Measurements from ENCODE around the gene HSPA6. TPM values are rescaled to one million over a fixed set of nuclear protein-coding genes. Genes with fewer than 3 reads are reported as not detected.
"Not testable (repeated sequence)": the region's sequence is repeated elsewhere in the genome, so short reads cannot be mapped to it uniquely, and the experiment has no call there.

Gene HSPA6
- total RNA-seq, 3 donors from 2014 or later (not counting 1 experiment from before 2014, with no cell fraction given): 5.8 to 6.5 (median 6.0) TPM

DNA sequence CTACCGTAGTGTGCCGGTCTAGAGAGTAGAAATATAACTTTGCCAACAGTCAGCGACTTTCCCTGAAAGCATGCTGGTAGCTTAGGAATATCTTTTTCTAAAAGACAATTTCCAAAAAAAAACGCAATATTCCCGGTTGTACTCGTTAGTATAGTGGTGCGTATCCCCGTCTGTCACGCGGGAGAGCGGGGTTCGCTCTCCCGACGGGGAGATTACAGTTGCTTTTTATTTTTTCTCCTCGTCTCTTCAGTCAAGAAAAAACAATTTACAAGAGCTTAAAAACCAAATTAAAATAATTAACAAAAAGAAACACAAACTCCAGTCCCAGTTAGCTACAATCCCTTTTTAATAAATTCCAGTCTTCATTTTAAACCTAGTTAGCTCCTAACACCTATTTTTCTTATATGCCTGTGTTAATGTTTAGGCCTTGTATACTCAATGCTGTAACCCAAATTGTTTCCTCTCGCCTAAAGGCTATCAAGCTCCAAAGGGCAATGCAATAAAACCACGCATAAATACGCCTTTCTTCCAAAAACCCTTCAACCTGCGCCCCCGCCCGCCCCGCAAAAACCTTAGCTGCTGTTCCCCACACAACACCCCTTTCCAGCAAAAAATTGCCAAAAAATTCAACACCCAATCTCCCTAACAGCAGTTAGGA, 7.8 kb downstream of the HSPA6 start:
- Mint-ChIP-seq H3K4me3 (peak overlapping the region; percentile 69), H3K27me3 (ENCODE audit: low read depth in 2 of 2) (peaks cover 0 to 5% of the 10 kb centered on the region in 2 donors)

DNA sequence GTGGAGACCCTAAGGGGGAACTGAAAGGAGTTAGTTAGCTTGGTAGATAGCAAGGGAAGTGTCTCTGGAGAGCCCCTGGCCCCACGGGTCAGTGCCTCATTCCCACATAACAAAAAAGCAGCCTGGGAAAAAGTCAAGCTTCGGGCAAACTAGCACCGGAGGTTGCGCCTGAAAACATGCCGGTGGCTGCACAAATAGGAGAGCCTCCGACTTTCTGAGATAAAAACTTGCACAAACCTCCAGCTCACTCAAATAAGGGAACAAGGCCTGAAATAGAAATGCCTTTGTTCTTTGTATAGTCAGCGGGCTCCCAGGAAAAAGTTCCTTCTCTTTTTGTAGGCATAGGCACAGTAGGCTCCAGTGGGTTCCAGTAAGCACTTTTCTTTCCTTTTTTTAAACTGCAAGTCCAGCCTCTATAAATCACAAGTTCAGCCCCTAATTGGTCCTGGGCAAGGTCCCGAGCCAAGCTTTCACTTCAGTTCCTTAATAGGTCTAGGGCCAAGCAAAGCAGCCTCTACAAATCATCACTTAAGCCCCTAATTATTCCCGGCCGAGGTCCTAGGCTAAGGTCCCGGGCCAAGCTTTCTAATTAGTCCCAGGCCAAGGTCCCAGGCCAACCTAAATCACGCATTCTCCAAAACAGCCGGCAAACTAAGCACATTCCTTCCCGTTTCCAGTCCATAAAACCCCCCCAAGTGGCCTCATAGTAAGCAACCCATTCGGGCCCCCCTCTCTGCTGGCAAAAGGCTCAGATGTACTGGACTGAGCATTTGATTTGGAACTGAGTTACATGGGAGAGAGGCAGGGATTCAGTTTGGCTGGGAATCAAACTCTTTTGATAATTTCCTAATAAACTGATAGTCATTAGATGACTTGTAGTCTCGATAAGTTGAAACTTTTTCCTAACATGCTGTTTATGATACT, 8.6 kb downstream of the HSPA6 start:
- H3K27ac Mint-ChIP-seq: peak overlapping the region; percentile 97 to 99
- H3K36me3 Mint-ChIP-seq; intact Hi-C loops (cut with micrococcal nuclease): not testable (repeated sequence)

More for the DNA sequence above, 7.8 kb downstream of the HSPA6 start:
- 95% methylated on average over 22 of the region's 22 CpGs for WGBS (ENCODE audit: insufficient coverage)
- Mint-ChIP-seq H3K9me3 (no peaks in the 10 kb centered on the region), H3K4me1 (peaks cover 18 to 21% of the 10 kb centered on the region in 2 donors), H3K27ac (peak overlapping the region; percentile 97 to 99), H3K36me3 (no peaks in the 10 kb centered on the region)
- no peak overlapping the region for H3K27ac ChIP-seq (ENCODE audit: low read length)
- H3K36me3 ChIP-seq (ENCODE audit: control insufficient read depth, insufficient read depth, low read length): no peaks in the 10 kb centered on the region
- DNase-seq (no peak), ATAC-seq (no peak)
- intact Hi-C loops (cut with micrococcal nuclease): loop anchor here (1.0 to 2.0 kb wide), 2 partner anchors 8 to 79 kb away; no protein-coding TSS in a partner anchor
- H3K9me3 ChIP-seq (ENCODE audit: control insufficient read depth, insufficient read depth, low read length): no peaks in the 10 kb centered on the region
- H3K4me3 ChIP-seq (ENCODE audit: low read length): no peak overlapping the region
- TF ChIP-seq, protein P1, sequence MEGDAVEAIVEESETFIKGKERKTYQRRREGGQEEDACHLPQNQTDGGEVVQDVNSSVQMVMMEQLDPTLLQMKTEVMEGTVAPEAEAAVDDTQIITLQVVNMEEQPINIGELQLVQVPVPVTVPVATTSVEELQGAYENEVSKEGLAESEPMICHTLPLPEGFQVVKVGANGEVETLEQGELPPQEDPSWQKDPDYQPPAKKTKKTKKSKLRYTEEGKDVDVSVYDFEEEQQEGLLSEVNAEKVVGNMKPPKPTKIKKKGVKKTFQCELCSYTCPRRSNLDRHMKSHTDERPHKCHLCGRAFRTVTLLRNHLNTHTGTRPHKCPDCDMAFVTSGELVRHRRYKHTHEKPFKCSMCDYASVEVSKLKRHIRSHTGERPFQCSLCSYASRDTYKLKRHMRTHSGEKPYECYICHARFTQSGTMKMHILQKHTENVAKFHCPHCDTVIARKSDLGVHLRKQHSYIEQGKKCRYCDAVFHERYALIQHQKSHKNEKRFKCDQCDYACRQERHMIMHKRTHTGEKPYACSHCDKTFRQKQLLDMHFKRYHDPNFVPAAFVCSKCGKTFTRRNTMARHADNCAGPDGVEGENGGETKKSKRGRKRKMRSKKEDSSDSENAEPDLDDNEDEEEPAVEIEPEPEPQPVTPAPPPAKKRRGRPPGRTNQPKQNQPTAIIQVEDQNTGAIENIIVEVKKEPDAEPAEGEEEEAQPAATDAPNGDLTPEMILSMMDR (IDR thresholded peaks at IDR 0.05): no peak
- H3K4me1 ChIP-seq (ENCODE audit: control insufficient read depth, insufficient read depth, low read length): peaks cover 14% of the 10 kb centered on the region
- H3K27me3 ChIP-seq (ENCODE audit: control insufficient read depth, insufficient read depth, low read length): no peaks in the 10 kb centered on the region

DNA sequence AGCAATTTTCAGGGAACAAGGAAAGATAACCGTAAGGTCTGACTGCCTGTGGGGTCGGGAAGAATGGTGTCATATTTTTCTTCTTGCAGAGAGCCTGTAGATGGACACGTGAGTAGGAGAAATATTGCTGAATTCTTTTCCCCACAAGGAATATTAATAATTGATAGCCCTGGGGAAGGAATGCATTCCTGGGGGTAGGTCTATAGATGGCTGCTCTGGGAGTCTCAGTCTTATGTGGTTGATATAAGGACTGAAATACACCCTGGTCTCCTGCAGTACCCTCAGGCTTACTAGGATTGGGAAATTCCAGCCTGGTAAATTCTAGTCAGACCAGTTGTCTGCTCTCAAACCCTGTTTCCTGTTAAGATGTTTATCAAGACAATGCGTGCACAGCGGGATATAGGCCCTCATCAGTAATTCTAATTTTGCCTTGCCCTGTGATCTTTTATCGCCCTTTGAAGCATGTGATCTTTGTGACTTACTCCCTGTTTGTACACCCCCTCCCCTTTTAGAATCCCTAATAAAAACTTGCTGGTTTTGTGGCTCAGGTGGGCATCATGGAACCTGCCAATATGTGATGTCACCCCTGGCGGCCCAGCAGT, 12.8 kb downstream of the HSPA6 start:
- H3K27me3 ChIP-seq (ENCODE audit: control insufficient read depth, insufficient read depth, low read length); H3K9me3 ChIP-seq (ENCODE audit: control insufficient read depth, insufficient read depth, low read length); H3K4me3 Mint-ChIP-seq; H3K27me3 Mint-ChIP-seq (ENCODE audit: low read depth in 2 of 2); intact Hi-C loops (cut with micrococcal nuclease); H3K4me3 ChIP-seq (ENCODE audit: low read length); H3K36me3 ChIP-seq (ENCODE audit: control insufficient read depth, insufficient read depth, low read length); H3K9me3 Mint-ChIP-seq; ATAC-seq; H3K36me3 Mint-ChIP-seq; DNase-seq; H3K27ac Mint-ChIP-seq; H3K27ac ChIP-seq (ENCODE audit: low read length): not testable (repeated sequence)
- H3K4me1 Mint-ChIP-seq: peaks cover 37% of the 10 kb centered on the region in 2 donors
- WGBS (ENCODE audit: insufficient coverage): 84% methylated on average over 6 of the region's 7 CpGs
- peaks cover 26% of the 10 kb centered on the region for H3K4me1 ChIP-seq (ENCODE audit: control insufficient read depth, insufficient read depth, low read length)

More for the DNA sequence above, 8.6 kb downstream of the HSPA6 start:
- H3K4me1 ChIP-seq (ENCODE audit: control insufficient read depth, insufficient read depth, low read length): peaks cover 14% of the 10 kb centered on the region
- H3K27me3 Mint-ChIP-seq (ENCODE audit: low read depth in 2 of 2); ATAC-seq; DNase-seq; H3K9me3 ChIP-seq (ENCODE audit: control insufficient read depth, insufficient read depth, low read length); H3K9me3 Mint-ChIP-seq; H3K27me3 ChIP-seq (ENCODE audit: control insufficient read depth, insufficient read depth, low read length); H3K27ac ChIP-seq (ENCODE audit: low read length); H3K36me3 ChIP-seq (ENCODE audit: control insufficient read depth, insufficient read depth, low read length); H3K4me3 ChIP-seq (ENCODE audit: low read length): not testable (repeated sequence)
- peaks cover 22 to 28% of the 10 kb centered on the region in 2 donors for H3K4me1 Mint-ChIP-seq
- WGBS (ENCODE audit: insufficient coverage): 88% methylated on average over 12 of the region's 16 CpGs
- H3K4me3 Mint-ChIP-seq: peak overlapping the region; percentile 69

DNA sequence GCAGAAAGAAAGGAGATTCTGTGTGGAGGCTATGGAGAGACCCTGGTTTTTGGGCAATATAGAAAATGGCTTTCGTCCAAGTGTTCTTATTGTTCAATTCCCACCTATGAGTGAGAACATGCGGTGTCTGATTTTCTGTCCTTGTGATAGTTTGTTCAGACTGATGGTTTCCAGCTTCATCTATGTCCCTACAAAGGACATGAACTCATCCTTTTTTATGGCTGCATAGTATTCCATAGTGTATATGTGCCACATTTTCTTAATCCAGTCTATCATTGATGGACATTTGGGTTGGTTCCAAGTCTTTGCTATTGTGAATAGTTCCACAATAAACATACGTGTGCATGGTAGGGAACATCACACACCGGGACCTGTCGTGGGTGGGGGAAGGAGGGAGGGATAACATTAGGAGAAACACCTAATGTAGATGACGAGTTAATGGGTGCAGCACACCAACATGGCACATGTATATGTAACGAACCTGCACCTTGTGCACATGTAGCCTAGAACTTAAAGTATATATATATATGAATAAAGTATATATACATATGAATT, 14.7 kb downstream of the HSPA6 start:
- Mint-ChIP-seq H3K4me1 (peaks cover 52 to 55% of the 10 kb centered on the region in 2 donors), H3K4me3 (peak overlapping the region; percentile 99), H3K27ac (peak overlapping the region; percentile 95 to 100)
- H3K4me1 ChIP-seq (ENCODE audit: control insufficient read depth, insufficient read depth, low read length): peaks cover 40% of the 10 kb centered on the region
- H3K9me3 Mint-ChIP-seq; ATAC-seq; H3K27me3 Mint-ChIP-seq (ENCODE audit: low read depth in 2 of 2); H3K27me3 ChIP-seq (ENCODE audit: control insufficient read depth, insufficient read depth, low read length); H3K36me3 Mint-ChIP-seq; H3K4me3 ChIP-seq (ENCODE audit: low read length); H3K36me3 ChIP-seq (ENCODE audit: control insufficient read depth, insufficient read depth, low read length); H3K27ac ChIP-seq (ENCODE audit: low read length); DNase-seq; H3K9me3 ChIP-seq (ENCODE audit: control insufficient read depth, insufficient read depth, low read length); intact Hi-C loops (cut with micrococcal nuclease): not testable (repeated sequence)
- 94% methylated on average over 5 of the region's 7 CpGs for WGBS (ENCODE audit: insufficient coverage)

DNA sequence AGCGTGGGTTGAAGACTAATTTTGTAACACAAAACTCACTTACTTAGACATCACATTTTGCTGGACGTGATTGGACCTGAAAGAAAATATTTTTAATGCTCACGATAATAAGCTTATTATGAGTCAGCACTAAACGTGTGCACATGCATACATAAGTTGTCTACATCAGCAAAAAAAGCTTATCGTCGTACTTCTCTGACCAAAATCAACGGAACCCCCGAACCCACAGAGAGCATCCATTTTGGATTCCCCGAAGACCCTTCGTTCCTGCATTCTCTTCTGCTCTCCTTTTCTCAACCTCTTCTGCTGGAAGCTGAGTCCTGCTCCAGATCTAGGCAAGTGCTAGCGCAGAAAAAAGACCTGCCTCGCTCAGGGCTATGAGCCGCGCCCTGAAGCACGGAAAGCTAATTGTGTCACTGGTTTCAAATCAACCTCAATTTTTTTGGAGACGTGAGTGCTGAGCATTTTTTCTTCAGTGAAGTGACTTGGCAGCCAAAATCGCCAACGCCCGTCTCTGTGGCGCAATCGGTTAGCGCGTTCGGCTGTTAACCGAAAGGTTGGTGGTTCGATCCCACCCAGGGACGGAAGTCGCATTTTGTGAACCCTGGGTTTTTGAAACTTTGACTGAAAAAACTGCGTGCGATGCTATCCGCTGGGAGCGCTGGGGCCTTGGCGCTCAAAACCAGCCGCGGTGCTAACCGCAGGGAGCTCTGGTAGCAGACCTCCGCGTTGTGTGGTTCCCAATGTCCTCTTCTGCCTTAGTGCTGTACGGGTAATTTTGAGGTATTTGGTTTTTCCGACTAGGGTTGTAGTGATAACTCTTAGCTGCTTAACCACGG, 15.6 kb downstream of the HSPA6 start:
- Mint-ChIP-seq H3K4me1 (peaks cover 57 to 61% of the 10 kb centered on the region in 2 donors), H3K4me3 (peak overlapping the region; percentile 99), H3K27ac (peak overlapping the region; percentile 95 to 100)
- not testable (repeated sequence) for H3K27me3 Mint-ChIP-seq (ENCODE audit: low read depth in 2 of 2); H3K9me3 Mint-ChIP-seq; H3K36me3 ChIP-seq (ENCODE audit: control insufficient read depth, insufficient read depth, low read length); H3K36me3 Mint-ChIP-seq; H3K27me3 ChIP-seq (ENCODE audit: control insufficient read depth, insufficient read depth, low read length); H3K9me3 ChIP-seq (ENCODE audit: control insufficient read depth, insufficient read depth, low read length)
- under 1% methylated on average over 41 of the region's 41 CpGs for WGBS (ENCODE audit: insufficient coverage)
- Histone ChIP-seq H3K4me1 (ENCODE audit: control insufficient read depth, insufficient read depth, low read length) (peaks cover 50% of the 10 kb centered on the region), H3K4me3 (ENCODE audit: low read length) (peak overlapping the region; percentile 69), H3K27ac (ENCODE audit: low read length) (peak overlapping the region; percentile 84)
- DNase-seq (peak; percentile 87 to 95), ATAC-seq (peak; percentile 32 to 59 (median 50))
- intact Hi-C loops (cut with micrococcal nuclease): loop anchor here (1.0 to 10.0 kb wide), 4 partner anchors 9 to 785 kb away; partner anchors contain the start of genes FCER1G and FCRLB

DNA sequence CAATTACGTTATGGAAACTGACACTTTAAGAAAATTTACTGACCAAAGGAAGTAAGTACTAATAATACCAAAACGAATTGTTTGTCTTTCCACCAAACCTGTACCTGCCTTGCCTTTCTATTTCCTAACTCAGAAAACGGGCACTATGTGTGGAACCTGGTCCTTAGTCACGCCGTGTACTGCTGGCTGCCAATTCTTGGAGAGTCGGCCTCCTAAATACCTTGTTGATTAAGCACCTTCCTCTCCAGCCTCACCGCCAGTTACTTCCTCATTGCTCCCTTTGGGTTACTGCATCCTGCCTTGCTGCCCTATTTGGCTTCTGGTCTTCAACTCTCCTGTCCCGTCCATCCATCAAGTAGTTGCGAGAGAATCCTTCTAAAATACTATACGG, 16.2 kb downstream of the HSPA6 start:
- ATAC-seq (peak; percentile 10 to 19 (median 14)), DNase-seq (peak in 1 of 2 donors; percentile 40)
- Mint-ChIP-seq H3K4me3 (peak overlapping the region; percentile 99), H3K4me1 (peaks cover 63 to 66% of the 10 kb centered on the region in 2 donors), H3K27ac (peak overlapping the region; percentile 95 to 100)
- H3K9me3 ChIP-seq (ENCODE audit: control insufficient read depth, insufficient read depth, low read length); H3K27me3 Mint-ChIP-seq (ENCODE audit: low read depth in 2 of 2); H3K27me3 ChIP-seq (ENCODE audit: control insufficient read depth, insufficient read depth, low read length); H3K36me3 ChIP-seq (ENCODE audit: control insufficient read depth, insufficient read depth, low read length); H3K9me3 Mint-ChIP-seq; H3K36me3 Mint-ChIP-seq: not testable (repeated sequence)
- intact Hi-C loops (cut with micrococcal nuclease): loop anchor here (1.0 to 10.0 kb wide), 4 partner anchors 9 to 786 kb away; partner anchors contain the start of genes FCER1G and FCRLB
- H3K4me1 ChIP-seq (ENCODE audit: control insufficient read depth, insufficient read depth, low read length): peaks cover 54% of the 10 kb centered on the region
- peak overlapping the region; percentile 84 for H3K27ac ChIP-seq (ENCODE audit: low read length)
- peak overlapping the region; percentile 69 for H3K4me3 ChIP-seq (ENCODE audit: low read length)
- 11% methylated on average over 8 of the region's 10 CpGs for WGBS (ENCODE audit: insufficient coverage)
